Gastrocnemius medialis (tissue), 4 donors: ENCODE data around the gene MED27. TPM values are rescaled to one million over a fixed set of nuclear protein-coding genes. Genes with fewer than 3 reads are reported as not detected.

ENCODE experiments used
- ATAC-seq, 2 donors: fragments of 150-250 bp; one replicate each; pipeline ENCODE4 v1.9.1; 2016
- DNase-seq, 2 donors: peaks; one replicate each; pipeline ENCODE4 v3.0.0-alpha.2; 2019
- H3K27ac ChIP-seq, 4 donors: fragments of 200-600 bp; sonication (generic); 1 replicate in 1 of 4; 2 replicates in 3 of 4; pipeline ENCODE4 v1.5.1; 2016 to 2018; ENCODE audit warnings: mild to moderate bottlenecking in 2 of 4, moderate library complexity in 1 of 4
- H3K27me3 ChIP-seq, 3 donors: fragments of 200-600 bp; sonication (generic) in 2 of 3; 1 replicate in 1 of 3; 2 replicates in 2 of 3; pipeline versions ENCODE4 v1.5.1 to v1.6.0; 2016 to 2019; ENCODE audit warnings: mild to moderate bottlenecking in 1 of 3, moderate library complexity in 1 of 3
- H3K36me3 ChIP-seq, 2 donors: fragments of 200-600 bp; sonication (generic) in 1 of 2; one replicate each; pipeline ENCODE4 v1.5.1; 2017 to 2018
- H3K4me1 ChIP-seq, 2 donors: fragments of 200-600 bp; sonication (generic) in 1 of 2; one replicate each; pipeline ENCODE4 v1.5.1; 2016 to 2017; ENCODE audit warnings: mild to moderate bottlenecking in 2 of 2
- H3K4me3 ChIP-seq, 4 donors: fragments of 200-600 bp; sonication (generic) in 3 of 4; 1 replicate in 1 of 4; 2 replicates in 3 of 4; pipeline ENCODE4 v1.5.1; 2016 to 2019; ENCODE audit warnings: mild to moderate bottlenecking in 2 of 4
- H3K9me3 ChIP-seq, 3 donors: fragments of 200-600 bp; sonication (generic) in 2 of 3; 1 replicate in 1 of 3; 2 replicates in 2 of 3; pipeline ENCODE4 v1.5.1; 2016 to 2019
- CTCF ChIP-seq, 5 experiments: fragments of 450-650 bp in 3 of 5; fragments of 200-600 bp in 2 of 5; sonication (generic) in 2 of 5; IDR thresholded peaks in 4 of 5; conservative IDR thresholded peaks in 1 of 5; 1 replicate in 4 of 5; 2 replicates in 1 of 5; pipeline ENCODE4 v1.5.1; 2016 to 2019; ENCODE audit warnings: antibody characterized with exemption in 5 of 5, mild to moderate bottlenecking in 3 of 5, moderate library complexity in 3 of 5
- POLR2A ChIP-seq, 2 donors: fragments of 450-650 bp; IDR thresholded peaks; one replicate each; pipeline ENCODE4 v1.6.1; 2017; ENCODE audit warnings: antibody characterized with exemption in 2 of 2, mild to moderate bottlenecking in 2 of 2, moderate library complexity in 2 of 2
- in situ Hi-C, 4 donors: fragments of 200-750 bp; cut with MboI; loops; one replicate each; pipeline versions ENCODE4 v1.15.0 to v1.8.0; 2017; ENCODE audit warnings: low sequenced_read_pairs in 4 of 4
- intact Hi-C: fragments of 100-400 bp; cut with DNase I; formaldehyde crosslinking; loops from one replicate; pipeline ENCODE4 v1.15.1; 2023; ENCODE audit warnings: low total_unique reads
- total RNA-seq, 4 donors: library from RNA; depleted of rRNA; stranded (reverse); fragments of >200 nt; gene quantifications; one replicate each; pipeline versions ENCODE4 v1.1.0 to v1.2.3, GENCODE V29; 2016

MED27 gene
- total RNA-seq, 4 donors from 2014 or later, result 11.6 to 20.3 (median 13.9) TPM

- no peak for TF ChIP-seq POLR2A (IDR thresholded peaks at IDR 0.05)
- no peak for TF ChIP-seq CTCF (IDR thresholded peaks at IDR 0.05 in 4 of 5, conservative IDR thresholded peaks at IDR 0.05 in 1 of 5)
- in situ Hi-C loops (no loop called here), intact Hi-C loops (no loop called here)
- no peaks in the 10 kb centered on the region for H3K4me1 ChIP-seq
- H3K27ac ChIP-seq, result no peak overlapping the region
- no peaks in the 10 kb centered on the region for H3K9me3 ChIP-seq
- DNase-seq (no peak), ATAC-seq (no peak)
- peaks cover 10 to 29% (median 11%) of the 10 kb centered on the region in 3 donors for H3K27me3 ChIP-seq
- no peak overlapping the region for H3K4me3 ChIP-seq
- H3K36me3 ChIP-seq, result no peaks in the 10 kb centered on the region
Observed at GRCh38 chr9:131836021-131836420, 243.6 kb downstream of the MED27 start.

GRCh38 chr9:131835151-131835910 is 244.3 kb downstream of the MED27 start:
- H3K36me3 ChIP-seq, result no peaks in the 10 kb centered on the region
- in situ Hi-C loops, result no loop called here
- DNase-seq, result no peak
- H3K27ac ChIP-seq, result no peak overlapping the region
- H3K4me1 ChIP-seq, result no peaks in the 10 kb centered on the region
- H3K27me3 ChIP-seq, result peaks cover 10 to 29% (median 11%) of the 10 kb centered on the region in 3 donors
- no peaks in the 10 kb centered on the region for H3K9me3 ChIP-seq
- intact Hi-C loops, result no loop called here
- H3K4me3 ChIP-seq, result no peak overlapping the region
- TF ChIP-seq CTCF (IDR thresholded peaks at IDR 0.05 in 4 of 5, conservative IDR thresholded peaks at IDR 0.05 in 1 of 5) (no peak), POLR2A (IDR thresholded peaks at IDR 0.05) (no peak)
- ATAC-seq, result no peak

GRCh38 chr9:131834721-131835120 is 244.9 kb downstream of the MED27 start:
- intact Hi-C loops, result no loop called here
- in situ Hi-C loops, result no loop called here
- no peaks in the 10 kb centered on the region for H3K4me1 ChIP-seq
- H3K27ac ChIP-seq, result no peak overlapping the region
- H3K4me3 ChIP-seq, result no peak overlapping the region
- H3K36me3 ChIP-seq, result no peaks in the 10 kb centered on the region
- TF ChIP-seq POLR2A (IDR thresholded peaks at IDR 0.05) (no peak), CTCF (IDR thresholded peaks at IDR 0.05 in 4 of 5, conservative IDR thresholded peaks at IDR 0.05 in 1 of 5) (no peak)
- H3K9me3 ChIP-seq, result no peaks in the 10 kb centered on the region
- peaks cover 7 to 29% (median 11%) of the 10 kb centered on the region in 3 donors for H3K27me3 ChIP-seq
- DNase-seq, result no peak
- ATAC-seq, result no peak

- in situ Hi-C loops (no loop called here), intact Hi-C loops (no loop called here)
- Histone ChIP-seq H3K36me3 (no peaks in the 10 kb centered on the region), H3K4me1 (no peaks in the 10 kb centered on the region), H3K9me3 (no peaks in the 10 kb centered on the region), H3K27me3 (peaks cover 7 to 26% (median 11%) of the 10 kb centered on the region in 3 donors), H3K27ac (no peak overlapping the region), H3K4me3 (no peak overlapping the region)
- TF ChIP-seq CTCF (IDR thresholded peaks at IDR 0.05 in 4 of 5, conservative IDR thresholded peaks at IDR 0.05 in 1 of 5) (no peak), POLR2A (IDR thresholded peaks at IDR 0.05) (no peak)
- DNase-seq (no peak), ATAC-seq (no peak)
Observed at GRCh38 chr9:131833906-131834305, 245.8 kb downstream of the MED27 start.
